Peyer's patch (tissue), 4 donors: ENCODE data around the gene LRFN5.
"Not testable (repeated sequence)": the region's sequence is repeated elsewhere in the genome, so short reads cannot be mapped to it uniquely, and the experiment has no call there.

Experiments used
- CTCF ChIP-seq, 6 experiments: fragments of 450-650 bp in 4 of 6; fragments of 200-600 bp in 2 of 6; sonication (generic) in 1 of 6; IDR thresholded peaks; one replicate each; pipeline ENCODE4 v1.5.1; 2017 to 2019; ENCODE audit warnings: antibody characterized with exemption in 6 of 6, mild to moderate bottlenecking in 3 of 6, moderate library complexity in 1 of 6
- POLR2A ChIP-seq, 2 donors: fragments of 450-650 bp; IDR thresholded peaks; one replicate each; pipeline ENCODE4 v1.5.1; 2017; ENCODE audit warnings: antibody characterized with exemption in 2 of 2, mild to moderate bottlenecking in 2 of 2, moderate library complexity in 2 of 2

GRCh38 chr14:41566864-41567263 lies 39.8 kb upstream of the LRFN5 start:
- TF ChIP-seq CTCF, POLR2A (IDR thresholded peaks at IDR 0.05): not testable (repeated sequence)
